Measurements from ENCODE around the gene PFDN6.
"Not testable (repeated sequence)": the region's sequence is repeated elsewhere in the genome, so short reads cannot be mapped to it uniquely, and the experiment has no call there.

PFDN6 gene

GRCh38 chr6:33273924-33274902 is 15.2 kb upstream of the PFDN6 start:
- DNase-seq (ENCODE audit: low read depth), result no peak

- not testable (repeated sequence) for DNase-seq (ENCODE audit: low read depth)
Measured at GRCh38 chr6:33275795-33276580, 13.4 kb upstream of the PFDN6 start.

- no peak for DNase-seq (ENCODE audit: low read depth)
Measured at GRCh38 chr6:33276581-33276863, 12.9 kb upstream of the PFDN6 start.

- DNase-seq (ENCODE audit: low read depth), result peak; percentile 89
Measured at GRCh38 chr6:33276864-33277662, 12.3 kb upstream of the PFDN6 start, which contains the start of gene B3GALT4. Gene B3GALT4, plus strand, starts transcription at chr6:33277123. Its CDS starts 297 bp downstream, at chr6:33277420.

- peak; percentile 55 for DNase-seq (ENCODE audit: low read depth)
Measured at GRCh38 chr6:33277663-33278391, 11.6 kb upstream of the PFDN6 start.

GRCh38 chr6:33278392-33278741 is 11.0 kb upstream of the PFDN6 start:
- no peak for DNase-seq (ENCODE audit: low read depth)

- no peak for DNase-seq (ENCODE audit: low read depth)
Measured at GRCh38 chr6:33278810-33279209, 10.6 kb upstream of the PFDN6 start.

GRCh38 chr6:33279257-33279695 is 10.1 kb upstream of the PFDN6 start:
- no peak for DNase-seq (ENCODE audit: low read depth)

GRCh38 chr6:33279971-33280511 is 9.4 kb upstream of the PFDN6 start:
- peak; percentile 85 for DNase-seq (ENCODE audit: low read depth)

GRCh38 chr6:33280539-33280938 is 8.9 kb upstream of the PFDN6 start:
- no peak for DNase-seq (ENCODE audit: low read depth)

GRCh38 chr6:33285214-33285613 is 4.2 kb upstream of the PFDN6 start:
- DNase-seq (ENCODE audit: low read depth), result not testable (repeated sequence)

- no peak for DNase-seq (ENCODE audit: low read depth)
Measured at GRCh38 chr6:33286946-33287914, 2.2 kb upstream of the PFDN6 start.

GRCh38 chr6:33288141-33288920 is 1.1 kb upstream of the PFDN6 start:
- DNase-seq (ENCODE audit: low read depth), result no peak

GRCh38 chr6:33289784-33290315 is 449 bp downstream of the PFDN6 start:
- no peak for DNase-seq (ENCODE audit: low read depth)

GRCh38 chr6:33290459-33290858 is 1.1 kb downstream of the PFDN6 start:
- no peak for DNase-seq (ENCODE audit: low read depth)

GRCh38 chr6:33292996-33293682 is 3.7 kb downstream of the PFDN6 start:
- no peak for DNase-seq (ENCODE audit: low read depth)

- DNase-seq (ENCODE audit: low read depth), result no peak
Measured at GRCh38 chr6:33294086-33294823, 4.9 kb downstream of the PFDN6 start.
